ENCODE data around the gene MAMDC2. TPM values are rescaled to one million over a fixed set of nuclear protein-coding genes. Genes with fewer than 3 reads are reported as not detected.

The MAMDC2 gene
- total RNA-seq, 1 donor from 2014 or later: 211 TPM

GRCh38 chr9:70147196-70147595 is 103.5 kb downstream of the MAMDC2 start:
- no peaks in the 10 kb centered on the region for H3K79me2 ChIP-seq (ENCODE audit: insufficient read depth, low read length)
- H3K4me3 Mint-ChIP-seq (ENCODE audit: unreplicated experiment): no peak overlapping the region
- no peak for TF ChIP-seq EZH2 (IDR thresholded peaks at IDR 0.05; ENCODE audit: insufficient read depth, low read length)
- TF ChIP-seq CTCF (IDR thresholded peaks at IDR 0.05; ENCODE audit: insufficient read depth, low read depth, low read length): no peak
- no peaks in the 10 kb centered on the region for H3K27me3 ChIP-seq (ENCODE audit: insufficient read depth, low read length)
- no peaks in the 10 kb centered on the region for H3K9me3 ChIP-seq (ENCODE audit: insufficient read depth, low read depth, low read length)
- no peak overlapping the region for H2AFZ ChIP-seq (ENCODE audit: low read depth, low read length)
- H3K36me3 ChIP-seq (ENCODE audit: insufficient read depth, low read length): no peaks in the 10 kb centered on the region
- H3K4me1 Mint-ChIP-seq (ENCODE audit: low read depth, unreplicated experiment): peaks cover 9% of the 10 kb centered on the region
- DNase-seq (ENCODE audit: low read depth): no peak
- H3K27ac Mint-ChIP-seq (ENCODE audit: unreplicated experiment): no peak overlapping the region
- no peak overlapping the region for H3K9ac ChIP-seq (ENCODE audit: low read length)
- H3K27ac ChIP-seq (ENCODE audit: low read depth, low read length): no peak overlapping the region
- H3K36me3 Mint-ChIP-seq (ENCODE audit: low read depth, unreplicated experiment): peaks cover 24% of the 10 kb centered on the region
- H3K4me2 ChIP-seq (ENCODE audit: low read length): no peak overlapping the region
- H3K4me1 ChIP-seq (ENCODE audit: insufficient read depth, low read length): no peaks in the 10 kb centered on the region
- no peak for FAIRE-seq
- H3K27me3 Mint-ChIP-seq (ENCODE audit: low read depth, unreplicated experiment): no peaks in the 10 kb centered on the region
- no peaks in the 10 kb centered on the region for H3K9me3 Mint-ChIP-seq (ENCODE audit: unreplicated experiment)
- no peaks in the 10 kb centered on the region for H4K20me1 ChIP-seq (ENCODE audit: insufficient read depth, low read length)
- no peak overlapping the region for H3K4me3 ChIP-seq (ENCODE audit: insufficient read depth, low read depth, low read length)

DNA sequence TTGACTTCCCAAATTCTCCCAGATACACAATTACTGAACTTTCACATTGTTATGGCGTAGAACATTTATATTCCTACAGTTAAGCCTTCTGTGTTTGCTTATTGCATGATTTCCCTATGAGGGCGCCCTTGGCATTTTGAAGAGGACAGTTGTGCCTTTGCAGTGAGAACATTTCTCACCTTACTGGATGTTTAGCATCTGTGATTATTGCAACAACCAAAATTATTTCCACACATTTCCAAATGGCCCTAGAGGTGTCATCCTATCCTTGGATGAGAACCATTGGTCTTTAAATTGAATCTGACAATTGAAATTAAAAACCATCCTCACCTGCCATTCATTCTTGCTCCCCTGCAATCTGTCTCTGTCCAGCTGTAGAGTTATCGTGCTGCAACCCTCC is 104.0 kb downstream of the MAMDC2 start:
- FAIRE-seq: no peak
- Mint-ChIP-seq H3K9me3 (ENCODE audit: unreplicated experiment) (no peaks in the 10 kb centered on the region), H3K36me3 (ENCODE audit: low read depth, unreplicated experiment) (peaks cover 23% of the 10 kb centered on the region), H3K27me3 (ENCODE audit: low read depth, unreplicated experiment) (no peaks in the 10 kb centered on the region), H3K27ac (ENCODE audit: unreplicated experiment) (no peak overlapping the region), H3K4me1 (ENCODE audit: low read depth, unreplicated experiment) (peaks cover 9% of the 10 kb centered on the region), H3K4me3 (ENCODE audit: unreplicated experiment) (no peak overlapping the region)
- TF ChIP-seq CTCF (IDR thresholded peaks at IDR 0.05; ENCODE audit: insufficient read depth, low read depth, low read length): no peak
- TF ChIP-seq EZH2 (IDR thresholded peaks at IDR 0.05; ENCODE audit: insufficient read depth, low read length): no peak
- H3K27ac ChIP-seq (ENCODE audit: low read depth, low read length): no peak overlapping the region
- DNase-seq (ENCODE audit: low read depth): no peak
- no peak overlapping the region for H3K4me2 ChIP-seq (ENCODE audit: low read length)
- no peaks in the 10 kb centered on the region for H3K9me3 ChIP-seq (ENCODE audit: insufficient read depth, low read depth, low read length)
- H3K27me3 ChIP-seq (ENCODE audit: insufficient read depth, low read length): no peaks in the 10 kb centered on the region
- H4K20me1 ChIP-seq (ENCODE audit: insufficient read depth, low read length): no peaks in the 10 kb centered on the region
- no peak overlapping the region for H3K9ac ChIP-seq (ENCODE audit: low read length)
- no peaks in the 10 kb centered on the region for H3K36me3 ChIP-seq (ENCODE audit: insufficient read depth, low read length)
- H3K4me3 ChIP-seq (ENCODE audit: insufficient read depth, low read depth, low read length): no peak overlapping the region
- no peaks in the 10 kb centered on the region for H3K79me2 ChIP-seq (ENCODE audit: insufficient read depth, low read length)
- no peaks in the 10 kb centered on the region for H3K4me1 ChIP-seq (ENCODE audit: insufficient read depth, low read length)
- H2AFZ ChIP-seq (ENCODE audit: low read depth, low read length): no peak overlapping the region

DNA sequence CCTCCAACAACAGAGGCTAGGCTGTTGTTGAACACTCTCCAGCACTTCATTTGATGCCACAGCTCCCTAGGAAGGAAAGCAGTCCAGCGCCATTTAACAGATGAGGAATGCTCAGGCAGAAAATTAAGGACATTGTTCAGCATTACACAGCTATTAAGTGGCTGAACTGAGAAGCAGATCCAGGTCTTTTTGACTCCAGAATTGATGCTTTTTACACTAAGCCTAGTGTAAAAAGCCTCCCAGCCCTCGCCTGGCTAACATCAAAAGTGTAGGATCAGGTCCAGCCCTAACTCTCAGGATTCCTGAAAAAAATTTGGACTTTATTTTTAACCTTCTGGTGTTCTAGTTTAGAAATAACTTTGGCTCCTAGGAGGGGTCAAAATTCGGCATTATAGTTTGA is 108.7 kb downstream of the MAMDC2 start:
- peaks cover 15% of the 10 kb centered on the region for H3K36me3 Mint-ChIP-seq (ENCODE audit: low read depth, unreplicated experiment)
- H4K20me1 ChIP-seq (ENCODE audit: insufficient read depth, low read length): no peaks in the 10 kb centered on the region

More for the DNA sequence above, 108.7 kb downstream of the MAMDC2 start:
- Mint-ChIP-seq H3K27ac (ENCODE audit: unreplicated experiment) (no peak overlapping the region), H3K27me3 (ENCODE audit: low read depth, unreplicated experiment) (no peaks in the 10 kb centered on the region), H3K9me3 (ENCODE audit: unreplicated experiment) (no peaks in the 10 kb centered on the region), H3K4me3 (ENCODE audit: unreplicated experiment) (no peak overlapping the region), H3K4me1 (ENCODE audit: low read depth, unreplicated experiment) (peaks cover 12% of the 10 kb centered on the region)
- Histone ChIP-seq H3K4me1 (ENCODE audit: insufficient read depth, low read length) (peaks cover 3% of the 10 kb centered on the region), H3K79me2 (ENCODE audit: insufficient read depth, low read length) (no peaks in the 10 kb centered on the region), H3K9me3 (ENCODE audit: insufficient read depth, low read depth, low read length) (no peaks in the 10 kb centered on the region), H2AFZ (ENCODE audit: low read depth, low read length) (no peak overlapping the region), H3K4me3 (ENCODE audit: insufficient read depth, low read depth, low read length) (no peak overlapping the region), H3K9ac (ENCODE audit: low read length) (no peak overlapping the region), H3K27me3 (ENCODE audit: insufficient read depth, low read length) (no peaks in the 10 kb centered on the region), H3K4me2 (ENCODE audit: low read length) (no peak overlapping the region), H3K36me3 (ENCODE audit: insufficient read depth, low read length) (no peaks in the 10 kb centered on the region), H3K27ac (ENCODE audit: low read depth, low read length) (no peak overlapping the region)
- TF ChIP-seq CTCF (IDR thresholded peaks at IDR 0.05; ENCODE audit: insufficient read depth, low read depth, low read length) (no peak), EZH2 (IDR thresholded peaks at IDR 0.05; ENCODE audit: insufficient read depth, low read length) (no peak)
- DNase-seq (ENCODE audit: low read depth): no peak
- no peak for FAIRE-seq

Measured in astrocyte (in vitro differentiated cells and primary cell).